Esophagus muscularis mucosa (tissue), 4 donors: ENCODE data around the gene PARP6. TPM values are rescaled to one million over a fixed set of nuclear protein-coding genes. Genes with fewer than 3 reads are reported as not detected.

Source experiments
- DNase-seq: peaks from one replicate; pipeline ENCODE4 v3.0.0-alpha.2; 2017; ENCODE audit errors: extremely low spot score
- H3K27ac ChIP-seq, 4 donors: fragments of 200-600 bp; sonication (generic); replicated peaks in 1 of 4; 1 replicate in 3 of 4; 2 replicates in 1 of 4; pipeline ENCODE4 v1.5.1; 2016 to 2019; ENCODE audit warnings: mild to moderate bottlenecking in 1 of 4
- H3K27me3 ChIP-seq, 4 donors: fragments of 200-600 bp; sonication (generic); one replicate each; pipeline versions ENCODE4 v1.5.1 to v1.6.0; 2016 to 2019
- H3K36me3 ChIP-seq, 4 donors: fragments of 200-600 bp; sonication (generic); one replicate each; pipeline ENCODE4 v1.5.1; 2016 to 2019
- H3K4me1 ChIP-seq, 4 donors: fragments of 200-600 bp; sonication (generic); one replicate each; pipeline ENCODE4 v1.5.1; 2016 to 2019
- H3K4me3 ChIP-seq, 4 donors: fragments of 200-600 bp; sonication (generic); 1 replicate in 2 of 4; 2 replicates in 2 of 4; pipeline ENCODE4 v1.5.1; 2016 to 2019; ENCODE audit warnings: mild to moderate bottlenecking in 4 of 4, moderate library complexity in 1 of 4
- H3K9me3 ChIP-seq, 4 donors: fragments of 200-600 bp; sonication (generic); 1 replicate in 3 of 4; 2 replicates in 1 of 4; pipeline ENCODE4 v1.5.1; 2016 to 2019
- CTCF ChIP-seq, 3 experiments: fragments of 200-600 bp in 2 of 3; fragments of 450-650 bp in 1 of 3; sonication (generic) in 2 of 3; IDR thresholded peaks; one replicate each; pipeline ENCODE4 v1.5.1; 2017 to 2019; ENCODE audit warnings: antibody characterized with exemption in 3 of 3, mild to moderate bottlenecking in 2 of 3, moderate library complexity in 1 of 3
- EP300 ChIP-seq: sonication (generic); formaldehyde crosslinking; IDR thresholded peaks from one replicate; pipeline ENCODE4 v1.6.1; 2017; ENCODE audit warnings: antibody characterized with exemption
- POLR2A ChIP-seq: fragments of 450-650 bp; IDR thresholded peaks from one replicate; pipeline ENCODE4 v1.6.1; 2017; ENCODE audit warnings: antibody characterized with exemption, moderate library complexity, mild to moderate bottlenecking, low read depth
- POLR2AphosphoS5 ChIP-seq, 2 donors: sonication (generic); formaldehyde crosslinking; IDR thresholded peaks; one replicate each; pipeline ENCODE4 v1.6.1; 2017; ENCODE audit warnings: antibody characterized with exemption in 2 of 2
- WGBS: methylation state at CpG from one replicate; pipeline ENCODE4 v1.1.5; 2018; 5-methylcytosine and 5-hydroxymethylcytosine counted together
- intact Hi-C: fragments of 100-400 bp; cut with DNase I; formaldehyde crosslinking; loops from one replicate; pipeline ENCODE4 v1.15.1; 2023
- total RNA-seq, 4 donors: library from RNA; depleted of rRNA; stranded (reverse); fragments of >200 nt; gene quantifications; one replicate each; pipeline versions ENCODE4 v1.1.0 to v1.2.1, GENCODE V29; 2016

Gene PARP6
- total RNA-seq, 4 donors from 2014 or later = 46.5 to 79.0 (median 53.7) TPM

- no peaks in the 10 kb centered on the region for H3K27me3 ChIP-seq
- no peak overlapping the region for H3K4me3 ChIP-seq
- H3K36me3 ChIP-seq = peaks cover 62 to 99% (median 95%) of the 10 kb centered on the region in 4 donors
- intact Hi-C loops = no loop called here
- TF ChIP-seq POLR2A (no peak), POLR2AphosphoS5 (IDR thresholded peaks at IDR 0.05) (peak; percentile 59 to 88), CTCF (IDR thresholded peaks at IDR 0.05) (no peak), EP300 (no peak)
- H3K27ac ChIP-seq = peak overlapping the region; percentile 43 to 77 (median 64)
- no peak for DNase-seq
- H3K4me1 ChIP-seq = peaks cover 17 to 50% (median 31%) of the 10 kb centered on the region in 4 donors
- H3K9me3 ChIP-seq = no peaks in the 10 kb centered on the region
- whole genome bisulfite sequencing = 13% methylated on average over 2 of the region's 5 CpGs
Measured at GRCh38 chr15:72203507-72203837, 68.9 kb downstream of the PARP6 start.

GRCh38 chr15:72202801-72203506, 69.4 kb downstream of the PARP6 start:
- Histone ChIP-seq H3K4me1 (peaks cover 20 to 50% (median 35%) of the 10 kb centered on the region in 4 donors), H3K27me3 (no peaks in the 10 kb centered on the region), H3K9me3 (no peaks in the 10 kb centered on the region), H3K4me3 (no peak overlapping the region), H3K27ac (peak overlapping the region; percentile 43 to 77 (median 64)), H3K36me3 (peaks cover 57 to 95% (median 91%) of the 10 kb centered on the region in 4 donors)
- intact Hi-C loops = no loop called here
- DNase-seq = no peak
- WGBS = 85% methylated on average over 6 of the region's 8 CpGs
- no peak for TF ChIP-seq POLR2AphosphoS5 (IDR thresholded peaks at IDR 0.05)
- TF ChIP-seq CTCF (IDR thresholded peaks at IDR 0.05) = no peak
- no peak for TF ChIP-seq POLR2A
- TF ChIP-seq EP300 = no peak

GRCh38 chr15:72202302-72202701, 70.1 kb downstream of the PARP6 start:
- no peak for DNase-seq
- peaks cover 26 to 51% (median 41%) of the 10 kb centered on the region in 4 donors for H3K4me1 ChIP-seq
- 89% methylated on average over 13 of the region's 13 CpGs for WGBS
- no peak for TF ChIP-seq EP300
- TF ChIP-seq POLR2AphosphoS5 (IDR thresholded peaks at IDR 0.05) = no peak
- TF ChIP-seq CTCF (IDR thresholded peaks at IDR 0.05) = no peak
- no peak for TF ChIP-seq POLR2A
- intact Hi-C loops = no loop called here
- peaks cover 0 to 2% (median 0%) of the 10 kb centered on the region in 4 donors for H3K27me3 ChIP-seq
- no peak overlapping the region for H3K4me3 ChIP-seq
- H3K36me3 ChIP-seq = peaks cover 51 to 88% (median 85%) of the 10 kb centered on the region in 4 donors
- peak overlapping the region; percentile 43 to 77 (median 64) for H3K27ac ChIP-seq
- H3K9me3 ChIP-seq = no peaks in the 10 kb centered on the region

GRCh38 chr15:72201391-72201921, 70.9 kb downstream of the PARP6 start:
- Histone ChIP-seq H3K9me3 (no peaks in the 10 kb centered on the region), H3K27me3 (peaks cover 0 to 11% (median 0%) of the 10 kb centered on the region in 4 donors), H3K27ac (peak overlapping the region in 1 of 4 donors; percentile 9), H3K36me3 (peaks cover 43 to 80% (median 76%) of the 10 kb centered on the region in 4 donors), H3K4me3 (no peak overlapping the region), H3K4me1 (peaks cover 34 to 55% (median 49%) of the 10 kb centered on the region in 4 donors)
- WGBS = 81% methylated on average over 2 of the region's 3 CpGs
- intact Hi-C loops = no loop called here
- TF ChIP-seq POLR2A = no peak
- TF ChIP-seq POLR2AphosphoS5 (IDR thresholded peaks at IDR 0.05) = no peak
- no peak for TF ChIP-seq CTCF (IDR thresholded peaks at IDR 0.05)
- no peak for TF ChIP-seq EP300
- no peak for DNase-seq
